Endothelial cell of umbilical vein (primary cell): ENCODE measurements around the gene GABRA6. TPM values are rescaled to one million over a fixed set of nuclear protein-coding genes. Genes with fewer than 3 reads are reported as not detected.

Experiments used
- BruUV-seq: library from RNA; stranded (reverse); fragments of 400-500 nt; replicated peaks from 2 replicates; lab custom pipeline; 2021; lab: Mats Ljungman, UMichigan
- CTCF ChIA-PET: fragments of 300-600, 350-600 bp; sonication (Branson Sonifier 250); formaldehyde crosslinking; loops from one replicate; lab custom pipeline; 2021; ENCODE audit warnings: antibody characterized with exemption, inconsistent platforms; lab: Charles Lee
- POLR2A ChIA-PET: fragments of 300-600, 350-600 bp; sonication (Branson Sonifier 250); formaldehyde crosslinking; loops from one replicate; lab custom pipeline; 2021; ENCODE audit warnings: antibody characterized with exemption, inconsistent platforms; lab: Charles Lee
- DNase-seq: peaks from one replicate; pipeline ENCODE4 v3.0.0-alpha.2; 2011; ENCODE audit warnings: low read depth, low spot score
- FAIRE-seq: peaks from 2 replicates; lab custom pipeline; 2011; peaks lifted over from hg19 to GRCh38; lab: Jason Lieb, UNC
- H2AFZ ChIP-seq: 2 replicates; pipeline ENCODE4 v1.6.0; 2012; ENCODE audit warnings: low read depth, low read length, control low read depth, inconsistent platforms
- H3K27ac ChIP-seq: 2 replicates; pipeline ENCODE4 v1.5.1; 2011; ENCODE audit warnings: low read depth, mild to moderate bottlenecking, control low read depth, low read length, moderate library complexity; ENCODE audit not compliant: insufficient read depth
- H3K27me3 ChIP-seq, 2 experiments: 2 replicates each; pipeline versions ENCODE4 v1.6.0 to v1.6.1; 2011; ENCODE audit warnings: low read length in 2 of 2, mixed read lengths in 1 of 2; ENCODE audit not compliant: control insufficient read depth in 2 of 2, insufficient read depth in 2 of 2
- H3K36me3 ChIP-seq, 2 experiments: 2 replicates in 1 of 2; 3 replicates in 1 of 2; pipeline ENCODE4 v1.5.1; 2011; ENCODE audit warnings: low read length in 2 of 2, mild to moderate bottlenecking in 1 of 2, moderate library complexity in 1 of 2; ENCODE audit not compliant: control insufficient read depth in 2 of 2, insufficient read depth in 2 of 2; ENCODE audit errors: extremely low read depth in 1 of 2
- H3K4me1 ChIP-seq: 3 replicates; pipeline ENCODE4 v1.5.1; 2011; ENCODE audit warnings: mild to moderate bottlenecking, low read length; ENCODE audit not compliant: control insufficient read depth, insufficient read depth; ENCODE audit errors: extremely low read depth
- H3K4me2 ChIP-seq: 2 replicates; pipeline ENCODE4 v1.6.1; 2011; ENCODE audit warnings: low read length, control low read depth, mixed read lengths; ENCODE audit not compliant: insufficient read depth
- H3K4me3 ChIP-seq, 3 experiments: fragments of 200-600 bp in 1 of 3; sonication (generic), shearing (Covaris generic) in 1 of 3; replicated peaks in 1 of 3; 2 replicates each; pipeline ENCODE4 v1.5.1; 2011 to 2016; ENCODE audit warnings: control low read depth in 3 of 3, low read length in 3 of 3, mild to moderate bottlenecking in 2 of 3, inconsistent platforms in 1 of 3, low read depth in 1 of 3, moderate library complexity in 1 of 3; ENCODE audit not compliant: insufficient read depth in 1 of 3
- H3K79me2 ChIP-seq: 2 replicates; pipeline ENCODE4 v1.6.0; 2012; ENCODE audit warnings: low read length, inconsistent platforms; ENCODE audit not compliant: control insufficient read depth, insufficient read depth
- H3K9ac ChIP-seq: replicated peaks from 2 replicates; pipeline ENCODE3; 2011; ENCODE audit warnings: low read length, control low read depth; ENCODE audit not compliant: insufficient read depth; ENCODE audit errors: extremely low read depth
- H3K9me1 ChIP-seq: replicated peaks from 3 replicates; pipeline ENCODE4 v1.6.0; 2011; ENCODE audit warnings: mild to moderate bottlenecking, low read length; ENCODE audit not compliant: control insufficient read depth, insufficient read depth; ENCODE audit errors: extremely low read depth
- H3K9me3 ChIP-seq: replicated peaks from 2 replicates; pipeline ENCODE4 v1.5.1; 2012; ENCODE audit warnings: low read length, inconsistent platforms; ENCODE audit not compliant: control insufficient read depth, insufficient read depth
- H4K20me1 ChIP-seq: replicated peaks from 2 replicates; pipeline ENCODE3; 2011; ENCODE audit warnings: mild to moderate bottlenecking, low read length; ENCODE audit not compliant: control insufficient read depth, insufficient read depth; ENCODE audit errors: extremely low read depth
- CTCF ChIP-seq, 2 donors: IDR thresholded peaks; 1 replicate in 1 of 2; 2 replicates in 1 of 2; pipeline ENCODE4 v1.5.1; 2011; ENCODE audit warnings: low read length in 2 of 2, mild to moderate bottlenecking in 2 of 2, moderate library complexity in 2 of 2, control low read depth in 1 of 2, inconsistent platforms in 1 of 2, low read depth in 1 of 2; ENCODE audit not compliant: insufficient read depth in 1 of 2; ENCODE audit errors: extremely low read depth in 1 of 2
- EZH2 ChIP-seq: IDR thresholded peaks from 2 replicates; pipeline ENCODE4 v1.6.1; 2012; ENCODE audit warnings: borderline replicate concordance, low read depth, mild to moderate bottlenecking, moderate library complexity, low read length, inconsistent platforms; ENCODE audit not compliant: severe bottlenecking
- FOS ChIP-seq: IDR thresholded peaks from 2 replicates; pipeline ENCODE4 v1.6.1; 2011; ENCODE audit warnings: mild to moderate bottlenecking, low read length, moderate library complexity, borderline replicate concordance; ENCODE audit not compliant: insufficient read depth
- GATA2 ChIP-seq: IDR thresholded peaks from 2 replicates; pipeline ENCODE4 v1.7.0; 2011; ENCODE audit warnings: low read depth, mild to moderate bottlenecking, moderate library complexity, mixed read lengths, low read length; ENCODE audit not compliant: insufficient read length, insufficient read depth
- JUN ChIP-seq: IDR thresholded peaks from 2 replicates; pipeline ENCODE4 v1.6.1; 2011; ENCODE audit warnings: borderline replicate concordance, low read depth; ENCODE audit not compliant: insufficient read length, insufficient read depth
- MAX ChIP-seq: IDR thresholded peaks from 2 replicates; pipeline ENCODE4 v1.6.1; 2011; ENCODE audit not compliant: insufficient read depth, insufficient read length
- MYC ChIP-seq: IDR thresholded peaks from one replicate; pipeline ENCODE4 v1.6.1; 2011; ENCODE audit warnings: mild to moderate bottlenecking, low read depth, low read length
- POLR2A ChIP-seq: IDR thresholded peaks from 2 replicates; pipeline ENCODE4 v1.6.1; 2012; ENCODE audit warnings: low read depth, mild to moderate bottlenecking, control low read depth, low read length
- POLR2AphosphoS5 ChIP-seq: IDR thresholded peaks from 2 replicates; pipeline ENCODE4 v1.6.1; 2012; ENCODE audit warnings: low read depth, mild to moderate bottlenecking, control low read depth, low read length, moderate library complexity; ENCODE audit not compliant: insufficient read depth
- dilution Hi-C: fragments of 300-500 bp; cut with MboI; formaldehyde crosslinking; loops from one replicate; pipeline ENCODE4 v1.15.0; 2019; ENCODE audit warnings: low sequenced_read_pairs; ENCODE audit not compliant: extremely low pct_ligation_motif_present
- intact Hi-C: fragments of 100-400 bp; cut with micrococcal nuclease; formaldehyde crosslinking; loops from one replicate; pipeline ENCODE4 v1.10.0; 2022
- polyA plus RNA-seq, 4 experiments: library from polyadenylated mRNA; depleted of rRNA in 3 of 4; stranded (reverse) in 3 of 4; unstranded in 1 of 4; fragments of >200 nt; gene quantifications; 2 replicates each; pipeline versions ENCODE4 v1.2.1 to v1.2.3, GENCODE V29; 2011 to 2012; ENCODE audit warnings: missing spikeins in 1 of 4
- total RNA-seq: library from RNA; stranded (reverse); gene quantifications from 2 replicates; pipeline ENCODE4 v1.2.3, GENCODE V29; 2021

GABRA6 gene
- total and polyA plus RNA-seq, 2 donors (not counting 3 experiments of a cell fraction or from before 2014, with no cell fraction given) = not detected

- Histone ChIP-seq H2AFZ (no peak overlapping the region), H3K4me2 (no peak overlapping the region), H3K79me2 (no peaks in the 10 kb centered on the region), H3K9ac (no peak overlapping the region), H3K27ac (no peak overlapping the region), H3K4me1 (no peaks in the 10 kb centered on the region), H4K20me1 (no peaks in the 10 kb centered on the region), H3K9me1 (no peaks in the 10 kb centered on the region), H3K4me3 (no peak overlapping the region), H3K27me3 (no peaks in the 10 kb centered on the region), H3K9me3 (no peaks in the 10 kb centered on the region), H3K36me3 (no peaks in the 10 kb centered on the region)
- intact Hi-C loops (no loop called here), dilution Hi-C loops (no loop called here)
- CTCF ChIA-PET = no interaction called here
- POLR2A ChIA-PET = no interaction called here
- DNase-seq (no peak), FAIRE-seq (no peak)
- TF ChIP-seq EZH2 (no peak), JUN (no peak), GATA2 (no peak), POLR2AphosphoS5 (no peak), MAX (no peak), MYC (no peak), POLR2A (no peak), FOS (no peak)
- no TSS peak for BruUV-seq
Observed at GRCh38 chr5:161713042-161713441, 27.5 kb downstream of the GABRA6 start.

GRCh38 chr5:161719157-161719556 lies 33.6 kb downstream of the GABRA6 start:
- dilution Hi-C loops = no loop called here

More at GRCh38 chr5:161719157-161719556, 33.6 kb downstream of the GABRA6 start:
- no peak overlapping the region for H2AFZ ChIP-seq
- no peaks in the 10 kb centered on the region for H3K79me2 ChIP-seq
- no peaks in the 10 kb centered on the region for H3K27me3 ChIP-seq
- ChIA-PET POLR2A (no interaction called here), CTCF (no interaction called here)
- H3K9me3 ChIP-seq = peaks cover 1% of the 10 kb centered on the region
- H4K20me1 ChIP-seq = no peaks in the 10 kb centered on the region
- no TSS peak for BruUV-seq
- H3K4me3 ChIP-seq = no peak overlapping the region
- no peak overlapping the region for H3K27ac ChIP-seq
- DNase-seq (no peak), FAIRE-seq (no peak)
- H3K4me2 ChIP-seq = no peak overlapping the region
- intact Hi-C loops = no loop called here
- no peak overlapping the region for H3K9ac ChIP-seq
- no peaks in the 10 kb centered on the region for H3K4me1 ChIP-seq
- H3K36me3 ChIP-seq = no peaks in the 10 kb centered on the region
- TF ChIP-seq POLR2AphosphoS5 (no peak), MYC (no peak), MAX (no peak), POLR2A (no peak), JUN (no peak), GATA2 (no peak), EZH2 (no peak), FOS (no peak), CTCF (IDR thresholded peaks at IDR 0.05; ENCODE audit: extremely low read depth in 1 of 2, insufficient read depth in 1 of 2, low read depth in 1 of 2, low read length in 2 of 2) (no peak)
- H3K9me1 ChIP-seq = no peaks in the 10 kb centered on the region
